Common myeloid progenitor, CD34-positive (primary cell): ENCODE results near the gene FCSK.

Experiments used
- CTCF ChIA-PET: fragments of 350-600 bp; sonication (Branson Sonifier 250); formaldehyde crosslinking; loops from one replicate; lab custom pipeline; 2021; ENCODE audit warnings: antibody characterized with exemption; lab: Charles Lee
- POLR2A ChIA-PET: fragments of 350-600 bp; sonication (Branson Sonifier 250); formaldehyde crosslinking; loops from one replicate; lab custom pipeline; 2021; ENCODE audit warnings: antibody characterized with exemption; lab: Charles Lee
- DNase-seq, 3 donors: peaks; one replicate each; pipeline versions ENCODE4 v3.0.0 to v3.0.0-alpha.2; 2013
- H3K27ac ChIP-seq, 2 experiments: 1 replicate in 1 of 2; 2 replicates in 1 of 2; pipeline ENCODE4 v1.7.0; 2013; ENCODE audit warnings: inconsistent platforms in 2 of 2, low read length in 2 of 2, mild to moderate bottlenecking in 2 of 2, low read depth in 1 of 2, moderate library complexity in 1 of 2; ENCODE audit not compliant: severe bottlenecking in 2 of 2, insufficient read depth in 1 of 2, poor library complexity in 1 of 2
- H3K27me3 ChIP-seq, 5 experiments: replicated peaks in 2 of 5; 1 replicate in 3 of 5; 2 replicates in 2 of 5; pipeline versions ENCODE4 v1.6.1 to v1.7.0; 2013; ENCODE audit warnings: low read length in 4 of 5, mild to moderate bottlenecking in 2 of 5, moderate library complexity in 2 of 5, inconsistent platforms in 1 of 5; ENCODE audit not compliant: insufficient read depth in 5 of 5, control insufficient read depth in 4 of 5
- H3K36me3 ChIP-seq, 4 experiments: 1 replicate in 2 of 4; 2 replicates in 2 of 4; pipeline versions ENCODE4 v1.6.1 to v1.7.0; 2013; ENCODE audit warnings: low read length in 3 of 4, control low read depth in 1 of 4, mild to moderate bottlenecking in 1 of 4; ENCODE audit not compliant: control insufficient read depth in 4 of 4, insufficient read depth in 4 of 4
- H3K4me1 ChIP-seq, 4 experiments: 1 replicate in 3 of 4; 2 replicates in 1 of 4; pipeline versions ENCODE4 v1.6.1 to v1.7.1; 2013; ENCODE audit warnings: low read length in 3 of 4, mild to moderate bottlenecking in 3 of 4, control low read depth in 1 of 4, inconsistent platforms in 1 of 4, moderate library complexity in 1 of 4; ENCODE audit not compliant: control insufficient read depth in 4 of 4, insufficient read depth in 4 of 4; ENCODE audit errors: control extremely low read depth in 1 of 4
- H3K4me3 ChIP-seq, 7 experiments: 1 replicate in 4 of 7; 2 replicates in 3 of 7; pipeline versions ENCODE4 v1.5.1 to v1.7.0; 2013; ENCODE audit warnings: mild to moderate bottlenecking in 7 of 7, low read length in 6 of 7, moderate library complexity in 6 of 7, inconsistent platforms in 2 of 7, low read depth in 2 of 7, control low read depth in 1 of 7; ENCODE audit not compliant: insufficient read depth in 4 of 7, control insufficient read depth in 1 of 7; ENCODE audit errors: extremely low read depth in 1 of 7
- H3K9me3 ChIP-seq, 5 experiments: 1 replicate in 4 of 5; 2 replicates in 1 of 5; pipeline versions ENCODE4 v1.6.1 to v1.7.1; 2013; ENCODE audit warnings: low read length in 4 of 5, mild to moderate bottlenecking in 2 of 5, inconsistent platforms in 1 of 5, low read depth in 1 of 5, moderate library complexity in 1 of 5; ENCODE audit not compliant: control insufficient read depth in 4 of 5, insufficient read depth in 2 of 5; ENCODE audit errors: control extremely low read depth in 1 of 5
- WGBS: methylation state at CpG from one replicate; pipeline ENCODE4 v1.1.5; 2013; ENCODE audit not compliant: insufficient coverage; 5-methylcytosine and 5-hydroxymethylcytosine counted together

The FCSK gene

GRCh38 chr16:70421473-70422311 is 32.7 kb upstream of the FCSK start:
- H3K27me3 ChIP-seq = no peaks in the 10 kb centered on the region
- H3K27ac ChIP-seq = no peak overlapping the region
- peaks cover 0 to 19% (median 4%) of the 10 kb centered on the region in 4 experiments for H3K36me3 ChIP-seq
- H3K4me1 ChIP-seq = peaks cover 1 to 79% (median 39%) of the 10 kb centered on the region in 4 experiments
- POLR2A ChIA-PET = interaction anchor here (0.9 kb wide), 1 partner anchor 11 kb away, joined by 3 read pairs; no protein-coding TSS in a partner anchor
- H3K4me3 ChIP-seq = no peak overlapping the region
- CTCF ChIA-PET = interaction anchor here (0.5 to 1.6 kb wide), 6 partner anchors 11 to 159 kb away, joined by 3 to 10 read pairs (median 4); no protein-coding TSS in a partner anchor
- WGBS = 100% methylated on average over 6 of the region's 11 CpGs
- no peaks in the 10 kb centered on the region for H3K9me3 ChIP-seq
- DNase-seq = no peak

- H3K36me3 ChIP-seq = peaks cover 0 to 16% (median 4%) of the 10 kb centered on the region in 4 experiments
- DNase-seq = no peak
- 91% methylated on average over 3 of the region's 4 CpGs for WGBS
- ChIA-PET POLR2A (interaction anchor here (0.6 kb wide), 1 partner anchor 44 kb away, joined by 4 read pairs; no protein-coding TSS in a partner anchor), CTCF (interaction anchor here (1.4 to 1.6 kb wide), 3 partner anchors 10 to 18 kb away, joined by 4 to 10 read pairs (median 4); no protein-coding TSS in a partner anchor)
- no peak overlapping the region for H3K27ac ChIP-seq
- no peak overlapping the region for H3K4me3 ChIP-seq
- no peaks in the 10 kb centered on the region for H3K27me3 ChIP-seq
- peaks cover 3 to 78% (median 40%) of the 10 kb centered on the region in 4 experiments for H3K4me1 ChIP-seq
- H3K9me3 ChIP-seq = no peaks in the 10 kb centered on the region
These were observed 31.9 kb upstream of the FCSK start for GRCh38 chr16:70422543-70422942.

- no peaks in the 10 kb centered on the region for H3K9me3 ChIP-seq
- peaks cover 17 to 79% (median 61%) of the 10 kb centered on the region in 4 experiments for H3K4me1 ChIP-seq
- ChIA-PET CTCF (interaction anchor here (0.8 to 1.0 kb wide), 5 partner anchors 21 to 29 kb away, joined by 3 to 4 read pairs (median 3); no protein-coding TSS in a partner anchor), POLR2A (interaction anchor here (0.8 to 1.0 kb wide), 3 partner anchors 9 to 19 kb away, joined by 3 to 5 read pairs (median 4); partner anchors contain the start of gene ST3GAL2)
- DNase-seq = no peak
- WGBS = 24% methylated on average over 4 of the region's 4 CpGs
- H3K27ac ChIP-seq = peak overlapping the region; percentile 75 to 88
- H3K36me3 ChIP-seq = peaks cover 0 to 9% (median 4%) of the 10 kb centered on the region in 4 experiments
- no peaks in the 10 kb centered on the region for H3K27me3 ChIP-seq
- H3K4me3 ChIP-seq = peak overlapping the region in 4 of 7 experiments; percentile 26 to 60 (median 50)
These were observed 26.6 kb upstream of the FCSK start for GRCh38 chr16:70427786-70428177.

GRCh38 chr16:70428178-70428998 is 26.0 kb upstream of the FCSK start:
- Histone ChIP-seq H3K27me3 (no peaks in the 10 kb centered on the region), H3K4me1 (peaks cover 18 to 79% (median 65%) of the 10 kb centered on the region in 4 experiments)

GRCh38 chr16:70429888-70430666 is 24.3 kb upstream of the FCSK start:
- no peaks in the 10 kb centered on the region for H3K27me3 ChIP-seq
- H3K36me3 ChIP-seq = peaks cover 0 to 19% (median 0%) of the 10 kb centered on the region in 4 experiments
- peak overlapping the region in 4 of 7 experiments; percentile 29 to 72 (median 46) for H3K4me3 ChIP-seq
- peaks cover 23 to 88% (median 69%) of the 10 kb centered on the region in 4 experiments for H3K4me1 ChIP-seq
- no peaks in the 10 kb centered on the region for H3K9me3 ChIP-seq
- ChIA-PET POLR2A (no interaction called here), CTCF (interaction anchor here (0.5 kb wide), 1 partner anchor 29 kb away, joined by 4 read pairs; no protein-coding TSS in a partner anchor)
- no peak for DNase-seq
- 75% methylated on average over 5 of the region's 5 CpGs for WGBS
- H3K27ac ChIP-seq = peak overlapping the region; percentile 81 to 88

More at GRCh38 chr16:70428178-70428998, 26.0 kb upstream of the FCSK start:
- peak; percentile 81 to 95 (median 95) for DNase-seq
- peaks cover 0 to 9% (median 4%) of the 10 kb centered on the region in 4 experiments for H3K36me3 ChIP-seq
- ChIA-PET CTCF (interaction anchor here (0.8 to 1.0 kb wide), 5 partner anchors 22 to 30 kb away, joined by 3 to 4 read pairs (median 3); no protein-coding TSS in a partner anchor), POLR2A (interaction anchor here (0.8 to 1.0 kb wide), 3 partner anchors 9 to 20 kb away, joined by 3 to 5 read pairs (median 4); partner anchors contain the start of gene ST3GAL2)
- H3K27ac ChIP-seq = peak overlapping the region; percentile 75 to 88
- WGBS = 5% methylated on average over 8 of the region's 9 CpGs
- H3K4me3 ChIP-seq = peak overlapping the region in 5 of 7 experiments; percentile 26 to 60 (median 49)
- H3K9me3 ChIP-seq = no peaks in the 10 kb centered on the region
